Caco-2 (cell line): ENCODE measurements around the gene PTK7. TPM values are rescaled to one million over a fixed set of nuclear protein-coding genes. Genes with fewer than 3 reads are reported as not detected.

ENCODE experiments used
- BruUV-seq: library from RNA; stranded (reverse); fragments of 400-500 nt; replicated peaks from 2 replicates; lab custom pipeline; 2021; lab: Mats Ljungman, UMichigan
- CTCF ChIA-PET: fragments of 300-600 bp; sonication (Branson Sonifier 250); formaldehyde crosslinking; loops from one replicate; lab custom pipeline; 2022; ENCODE audit warnings: antibody characterized with exemption; lab: Charles Lee
- POLR2A ChIA-PET: fragments of 300-600 bp; sonication (Branson Sonifier 250); formaldehyde crosslinking; loops from one replicate; lab custom pipeline; 2022; ENCODE audit warnings: antibody characterized with exemption; lab: Charles Lee
- DNase-seq, 2 experiments: peaks; one replicate each; pipeline versions ENCODE4 v3.0.0 to v3.0.0-alpha.2; 2020 to 2022
- H3K27me3 ChIP-seq: replicated peaks from 2 replicates; pipeline ENCODE4 v1.6.0; 2011; ENCODE audit warnings: low read length; ENCODE audit not compliant: control insufficient read depth, insufficient read depth
- H3K36me3 ChIP-seq: 2 replicates; pipeline ENCODE4 v1.5.1; 2011; ENCODE audit warnings: low read length; ENCODE audit not compliant: control insufficient read depth, insufficient read depth
- H3K4me1 ChIP-seq: fragments of 250-450 bp; sonication (Bioruptor Pico); 2 replicates; pipeline ENCODE4 v1.5.1; 2020; ENCODE audit warnings: mild to moderate bottlenecking
- H3K4me3 ChIP-seq: 2 replicates; pipeline ENCODE4 v1.5.1; 2011; ENCODE audit warnings: low read depth, mild to moderate bottlenecking, control low read depth, low read length
- H3K9me3 ChIP-seq: fragments of 250-450 bp; sonication (Bioruptor Pico); 2 replicates; pipeline ENCODE4 v1.5.1; 2020; ENCODE audit warnings: mild to moderate bottlenecking, moderate library complexity
- H3K27ac Mint-ChIP-seq: one replicate; pipeline ENCODE4 v1.8.0; 2022; ENCODE audit warnings: mixed read lengths; ENCODE audit not compliant: unreplicated experiment
- H3K27me3 Mint-ChIP-seq: one replicate; pipeline ENCODE4 v1.8.0; 2022; ENCODE audit warnings: mixed read lengths; ENCODE audit not compliant: insufficient read depth, unreplicated experiment
- H3K36me3 Mint-ChIP-seq: one replicate; pipeline ENCODE4 v1.8.0; 2022; ENCODE audit warnings: mild to moderate bottlenecking, mixed read lengths; ENCODE audit not compliant: insufficient read depth, unreplicated experiment
- H3K4me1 Mint-ChIP-seq: one replicate; pipeline ENCODE4 v1.8.0; 2022; ENCODE audit warnings: low read depth, mixed read lengths; ENCODE audit not compliant: unreplicated experiment
- H3K4me3 Mint-ChIP-seq: one replicate; pipeline ENCODE4 v1.8.0; 2022; ENCODE audit warnings: mild to moderate bottlenecking, moderate library complexity, mixed read lengths; ENCODE audit not compliant: unreplicated experiment
- H3K9me3 Mint-ChIP-seq: one replicate; pipeline ENCODE4 v1.8.0; 2022; ENCODE audit warnings: mixed read lengths; ENCODE audit not compliant: unreplicated experiment
- intact Hi-C: fragments of 100-400 bp; cut with micrococcal nuclease; formaldehyde crosslinking; loops from one replicate; pipeline ENCODE4 v1.10.0; 2022; ENCODE audit not compliant: unreplicated experiment
- total RNA-seq: library from RNA; stranded (reverse); gene quantifications from 2 replicates; pipeline ENCODE4 v1.2.3, GENCODE V29; 2022
- TF ChIP-seq, protein P1 (sequence below), 2 experiments: fragments of 200-600 bp in 1 of 2; IDR thresholded peaks; 1 replicate in 1 of 2; 2 replicates in 1 of 2; pipeline versions ENCODE4 v1.5.1 to v1.8.0; 2011 to 2022; ENCODE audit warnings: antibody characterized with exemption in 1 of 2, control low read depth in 1 of 2, inconsistent platforms in 1 of 2, low read depth in 1 of 2, low read length in 1 of 2, mild to moderate bottlenecking in 1 of 2, moderate library complexity in 1 of 2; ENCODE audit not compliant: insufficient read depth in 1 of 2, severe bottlenecking in 1 of 2, unreplicated experiment in 1 of 2

PTK7 gene
- total RNA-seq, 1 experiment from 2014 or later, result 180 TPM

DNA sequence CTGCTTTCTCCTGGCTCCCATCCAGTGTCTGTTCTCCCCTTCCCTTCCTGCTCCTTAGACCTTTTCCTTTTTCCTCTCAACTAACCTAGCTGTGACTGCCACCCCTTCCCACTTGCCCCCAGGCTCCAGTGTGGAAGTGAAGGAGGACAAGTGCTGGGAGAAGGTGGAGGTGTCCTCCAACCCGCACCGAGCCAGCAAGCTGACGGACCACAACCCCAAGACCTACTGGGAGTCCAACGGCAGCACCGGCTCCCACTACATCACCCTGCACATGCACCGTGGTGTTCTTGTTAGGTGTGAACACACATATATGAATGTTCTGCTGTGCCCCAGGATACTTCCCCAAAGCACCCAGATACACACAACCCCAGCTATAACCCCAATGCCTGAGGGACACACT, 124.4 kb downstream of the PTK7 start:
- H3K27me3 Mint-ChIP-seq, result no peaks in the 10 kb centered on the region
- CTCF ChIA-PET, result no interaction called here

DNA sequence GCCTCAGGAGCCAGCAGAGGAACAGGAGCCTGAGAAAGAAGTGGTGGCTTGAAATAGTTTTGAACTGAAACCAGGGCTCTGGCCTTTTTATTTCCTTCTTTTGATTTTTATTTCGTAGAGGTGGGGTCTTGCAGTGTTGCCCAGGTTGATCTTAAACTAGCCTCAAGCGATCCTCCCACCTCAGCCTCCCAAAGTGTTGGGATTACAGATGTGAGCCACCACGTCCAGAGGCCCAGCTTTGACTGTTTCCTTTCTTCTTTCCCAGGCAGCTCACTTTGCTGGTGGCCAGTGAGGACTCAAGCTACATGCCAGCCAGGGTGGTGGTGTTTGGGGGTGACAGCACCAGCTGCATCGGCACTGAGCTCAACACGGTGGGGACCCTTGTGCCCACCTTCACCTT, 126.3 kb downstream of the PTK7 start:
- CTCF ChIA-PET, result no interaction called here
- BruUV-seq, result no TSS peak
- no peaks in the 10 kb centered on the region for H3K4me1 Mint-ChIP-seq
- Histone ChIP-seq H3K4me1 (no peaks in the 10 kb centered on the region), H3K27me3 (no peaks in the 10 kb centered on the region; the same call in 1 of the 2 replicates), H3K9me3 (no peaks in the 10 kb centered on the region), H3K4me3 (no peak overlapping the region), H3K36me3 (no peaks in the 10 kb centered on the region)
- intact Hi-C loops, result no loop called here
- H3K36me3 Mint-ChIP-seq, result no peaks in the 10 kb centered on the region
- TF ChIP-seq, protein P1, sequence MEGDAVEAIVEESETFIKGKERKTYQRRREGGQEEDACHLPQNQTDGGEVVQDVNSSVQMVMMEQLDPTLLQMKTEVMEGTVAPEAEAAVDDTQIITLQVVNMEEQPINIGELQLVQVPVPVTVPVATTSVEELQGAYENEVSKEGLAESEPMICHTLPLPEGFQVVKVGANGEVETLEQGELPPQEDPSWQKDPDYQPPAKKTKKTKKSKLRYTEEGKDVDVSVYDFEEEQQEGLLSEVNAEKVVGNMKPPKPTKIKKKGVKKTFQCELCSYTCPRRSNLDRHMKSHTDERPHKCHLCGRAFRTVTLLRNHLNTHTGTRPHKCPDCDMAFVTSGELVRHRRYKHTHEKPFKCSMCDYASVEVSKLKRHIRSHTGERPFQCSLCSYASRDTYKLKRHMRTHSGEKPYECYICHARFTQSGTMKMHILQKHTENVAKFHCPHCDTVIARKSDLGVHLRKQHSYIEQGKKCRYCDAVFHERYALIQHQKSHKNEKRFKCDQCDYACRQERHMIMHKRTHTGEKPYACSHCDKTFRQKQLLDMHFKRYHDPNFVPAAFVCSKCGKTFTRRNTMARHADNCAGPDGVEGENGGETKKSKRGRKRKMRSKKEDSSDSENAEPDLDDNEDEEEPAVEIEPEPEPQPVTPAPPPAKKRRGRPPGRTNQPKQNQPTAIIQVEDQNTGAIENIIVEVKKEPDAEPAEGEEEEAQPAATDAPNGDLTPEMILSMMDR (IDR thresholded peaks at IDR 0.05; ENCODE audit: insufficient read depth in 1 of 2, low read depth in 1 of 2, low read length in 1 of 2, severe bottlenecking in 1 of 2, unreplicated experiment in 1 of 2), result no peak
- no peak overlapping the region for H3K4me3 Mint-ChIP-seq
- no peaks in the 10 kb centered on the region for H3K9me3 Mint-ChIP-seq
- H3K27ac Mint-ChIP-seq, result no peak overlapping the region
- POLR2A ChIA-PET, result no interaction called here
- peak in 1 of 2 experiments; percentile 7 for DNase-seq
- no peaks in the 10 kb centered on the region for H3K27me3 Mint-ChIP-seq

More for the DNA sequence above, 124.4 kb downstream of the PTK7 start:
- peak in 1 of 2 experiments; percentile 14 for DNase-seq
- POLR2A ChIA-PET, result no interaction called here
- Histone ChIP-seq H3K36me3 (no peaks in the 10 kb centered on the region), H3K9me3 (no peaks in the 10 kb centered on the region), H3K27me3 (no peaks in the 10 kb centered on the region; the same call in 1 of the 2 replicates), H3K4me1 (no peaks in the 10 kb centered on the region), H3K4me3 (no peak overlapping the region)
- no peak overlapping the region for H3K4me3 Mint-ChIP-seq
- H3K4me1 Mint-ChIP-seq, result no peaks in the 10 kb centered on the region
- H3K27ac Mint-ChIP-seq, result no peak overlapping the region
- no peaks in the 10 kb centered on the region for H3K36me3 Mint-ChIP-seq
- H3K9me3 Mint-ChIP-seq, result no peaks in the 10 kb centered on the region
- intact Hi-C loops, result no loop called here
- TF ChIP-seq, protein P1 (IDR thresholded peaks at IDR 0.05; ENCODE audit: insufficient read depth in 1 of 2, low read depth in 1 of 2, low read length in 1 of 2, severe bottlenecking in 1 of 2, unreplicated experiment in 1 of 2), result no peak
- BruUV-seq, result no TSS peak

DNA sequence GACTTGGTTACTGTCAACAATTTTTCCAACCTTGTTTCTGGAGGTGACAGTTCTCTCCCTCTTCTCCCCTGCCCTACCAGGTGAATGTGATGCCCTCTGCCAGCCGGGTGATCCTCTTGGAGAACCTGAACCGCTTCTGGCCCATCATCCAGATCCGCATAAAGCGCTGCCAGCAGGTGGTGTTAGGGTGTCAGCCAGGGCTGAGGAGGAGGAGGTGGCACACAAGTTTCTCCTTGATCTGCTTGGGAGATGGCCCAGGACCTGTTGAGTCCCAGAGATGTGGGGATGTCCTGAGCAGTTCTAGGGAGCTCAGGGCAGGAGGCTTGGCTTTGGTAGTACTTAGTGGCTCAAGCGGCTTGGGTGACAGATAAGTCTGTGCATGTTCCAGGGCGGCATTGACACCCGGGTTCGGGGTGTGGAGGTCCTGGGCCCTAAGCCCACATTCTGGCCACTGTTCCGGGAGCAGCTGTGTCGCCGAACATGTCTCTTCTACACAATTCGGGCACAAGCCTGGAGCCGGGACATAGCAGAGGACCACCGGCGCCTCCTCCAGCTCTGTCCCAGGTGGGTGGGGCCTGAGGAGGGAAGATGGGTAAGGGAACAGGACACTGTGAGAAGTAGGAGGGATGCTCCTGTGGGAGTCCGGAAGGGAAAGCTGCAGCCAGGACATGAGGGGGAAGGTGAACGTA, 127.1 kb downstream of the PTK7 start:
- POLR2A ChIA-PET, result no interaction called here
- peak in 1 of 2 experiments; percentile 19 for DNase-seq
- H3K9me3 Mint-ChIP-seq, result no peaks in the 10 kb centered on the region
- Histone ChIP-seq H3K9me3 (no peaks in the 10 kb centered on the region), H3K4me3 (no peak overlapping the region), H3K4me1 (no peaks in the 10 kb centered on the region), H3K36me3 (no peaks in the 10 kb centered on the region), H3K27me3 (no peaks in the 10 kb centered on the region; the same call in 1 of the 2 replicates)
- no peak overlapping the region for H3K27ac Mint-ChIP-seq
- H3K27me3 Mint-ChIP-seq, result no peaks in the 10 kb centered on the region
- no TSS peak for BruUV-seq
- no peaks in the 10 kb centered on the region for H3K36me3 Mint-ChIP-seq
- H3K4me1 Mint-ChIP-seq, result no peaks in the 10 kb centered on the region
- H3K4me3 Mint-ChIP-seq, result no peak overlapping the region
- CTCF ChIA-PET, result no interaction called here
- TF ChIP-seq, protein P1 (IDR thresholded peaks at IDR 0.05; ENCODE audit: insufficient read depth in 1 of 2, low read depth in 1 of 2, low read length in 1 of 2, severe bottlenecking in 1 of 2, unreplicated experiment in 1 of 2), result no peak
- intact Hi-C loops, result no loop called here
